Astrocyte of the spinal cord (primary cell): ENCODE measurements around the gene NDUFAF8.
A peak's percentile ranks its signal among the peaks of the same experiment; 100 is the strongest.

ENCODE experiments used
- DNase-seq: peaks from one replicate; pipeline ENCODE4 v3.0.0; 2011; ENCODE audit warnings: low read depth, low spot score
- H3K4me3 ChIP-seq: 2 replicates; pipeline ENCODE4 v1.5.1; 2011; ENCODE audit warnings: low read depth, mild to moderate bottlenecking, low read length, moderate library complexity
- in situ Hi-C: cut with HindIII; loops from 2 replicates; pipeline ENCODE4 v1.10.0; 2017; ENCODE audit warnings: low sequenced_read_pairs
- TF ChIP-seq, protein P1 (sequence below): IDR thresholded peaks from 2 replicates; pipeline ENCODE4 v1.5.1; 2012; ENCODE audit warnings: low read depth, mild to moderate bottlenecking, low read length, inconsistent platforms

Gene NDUFAF8

DNA sequence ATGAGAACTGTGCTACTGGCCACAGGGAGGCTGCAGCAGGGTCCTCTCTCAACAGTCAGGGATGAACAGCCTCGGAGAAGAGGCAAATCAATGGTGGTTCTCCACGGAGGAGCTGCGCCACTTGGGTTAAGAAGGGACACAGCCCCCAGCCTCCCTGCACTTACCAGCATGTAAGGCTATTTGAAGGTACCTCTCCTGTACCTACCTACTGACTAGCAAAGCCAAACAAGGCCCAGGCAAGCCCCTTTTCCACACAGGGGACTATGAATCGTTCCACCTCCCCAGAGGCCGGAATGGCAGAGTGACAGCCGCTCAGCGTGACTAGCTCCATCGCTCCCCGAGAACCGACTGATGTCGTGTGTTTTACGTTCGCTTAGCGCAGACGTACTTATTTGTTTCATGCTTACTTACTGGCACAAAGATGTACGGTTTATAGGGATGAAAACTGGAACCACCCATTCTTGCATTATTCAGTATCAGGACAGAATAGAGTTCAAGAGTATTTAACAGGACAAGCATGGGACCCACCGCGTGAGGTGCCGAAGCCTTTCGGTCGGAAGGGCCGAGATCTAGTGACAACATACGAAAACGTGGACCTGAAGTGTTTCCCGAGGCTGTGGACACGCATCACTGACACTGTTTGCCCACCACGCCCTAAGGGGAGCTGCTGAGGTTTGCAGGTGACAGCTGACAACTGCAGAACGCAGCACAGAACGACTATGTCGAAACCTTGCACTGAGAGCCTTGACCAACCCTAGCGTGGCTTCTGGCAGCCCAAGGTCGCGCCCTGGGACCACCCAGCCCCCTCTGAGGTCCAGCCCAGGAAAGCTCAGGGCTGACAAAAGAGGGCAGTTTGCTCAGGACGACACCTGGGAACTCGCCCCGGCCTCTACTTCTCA lies 1.3 kb upstream of the NDUFAF8 start:
- in situ Hi-C loops, result no loop called here
- H3K4me3 ChIP-seq, result peak overlapping the region; percentile 80
- no peak for DNase-seq
- TF ChIP-seq, protein P1, sequence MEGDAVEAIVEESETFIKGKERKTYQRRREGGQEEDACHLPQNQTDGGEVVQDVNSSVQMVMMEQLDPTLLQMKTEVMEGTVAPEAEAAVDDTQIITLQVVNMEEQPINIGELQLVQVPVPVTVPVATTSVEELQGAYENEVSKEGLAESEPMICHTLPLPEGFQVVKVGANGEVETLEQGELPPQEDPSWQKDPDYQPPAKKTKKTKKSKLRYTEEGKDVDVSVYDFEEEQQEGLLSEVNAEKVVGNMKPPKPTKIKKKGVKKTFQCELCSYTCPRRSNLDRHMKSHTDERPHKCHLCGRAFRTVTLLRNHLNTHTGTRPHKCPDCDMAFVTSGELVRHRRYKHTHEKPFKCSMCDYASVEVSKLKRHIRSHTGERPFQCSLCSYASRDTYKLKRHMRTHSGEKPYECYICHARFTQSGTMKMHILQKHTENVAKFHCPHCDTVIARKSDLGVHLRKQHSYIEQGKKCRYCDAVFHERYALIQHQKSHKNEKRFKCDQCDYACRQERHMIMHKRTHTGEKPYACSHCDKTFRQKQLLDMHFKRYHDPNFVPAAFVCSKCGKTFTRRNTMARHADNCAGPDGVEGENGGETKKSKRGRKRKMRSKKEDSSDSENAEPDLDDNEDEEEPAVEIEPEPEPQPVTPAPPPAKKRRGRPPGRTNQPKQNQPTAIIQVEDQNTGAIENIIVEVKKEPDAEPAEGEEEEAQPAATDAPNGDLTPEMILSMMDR, result no peak

- DNase-seq, result no peak
- TF ChIP-seq, protein P1, result no peak
- in situ Hi-C loops, result no loop called here
- H3K4me3 ChIP-seq, result peak overlapping the region; percentile 80
Observed at GRCh38 chr17:81238490-81238814, 666 bp upstream of the NDUFAF8 start.

DNA sequence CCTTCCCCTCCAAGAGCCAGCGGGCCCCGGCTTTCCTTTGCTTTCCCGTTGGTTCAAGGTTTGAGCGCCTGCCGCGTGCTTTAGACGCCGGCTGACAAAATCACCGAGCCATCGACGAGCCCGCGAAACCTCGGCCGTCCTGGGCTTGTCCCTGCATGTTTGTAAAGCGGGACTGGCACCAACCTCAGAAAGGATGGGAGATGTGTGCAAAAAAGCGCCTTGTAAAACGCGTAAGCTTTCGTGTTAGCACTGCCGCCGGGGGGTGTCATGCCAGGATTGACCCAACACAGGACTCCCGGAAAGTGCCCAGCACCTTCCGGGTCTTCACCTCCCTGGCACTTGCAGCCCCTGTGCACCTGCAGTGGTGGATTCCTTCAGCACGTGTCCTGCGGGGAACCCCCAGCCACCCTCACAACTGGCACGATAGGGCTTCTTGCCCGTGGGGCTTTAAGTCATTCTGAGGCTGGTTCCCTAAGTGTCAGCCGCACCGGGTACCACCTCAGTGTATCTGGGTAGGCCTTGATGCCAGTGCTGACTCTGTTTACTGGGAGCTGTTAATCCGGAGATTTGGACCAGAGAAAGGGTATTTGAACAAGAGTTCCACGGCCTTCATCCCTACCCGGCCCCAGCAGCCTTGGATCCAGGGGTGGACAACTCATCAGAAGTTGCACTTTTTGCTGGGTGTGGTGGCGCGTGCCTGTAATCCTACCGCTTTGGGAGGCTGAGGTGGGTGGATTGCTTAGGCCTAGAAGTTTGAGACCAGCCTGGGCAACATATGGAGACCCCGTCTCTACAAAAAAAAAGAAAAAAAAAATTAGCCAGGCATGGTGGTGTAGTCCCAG lies 817 bp downstream of the NDUFAF8 start:
- TF ChIP-seq, protein P1, result no peak
- in situ Hi-C loops, result no loop called here
- no peak for DNase-seq

DNA sequence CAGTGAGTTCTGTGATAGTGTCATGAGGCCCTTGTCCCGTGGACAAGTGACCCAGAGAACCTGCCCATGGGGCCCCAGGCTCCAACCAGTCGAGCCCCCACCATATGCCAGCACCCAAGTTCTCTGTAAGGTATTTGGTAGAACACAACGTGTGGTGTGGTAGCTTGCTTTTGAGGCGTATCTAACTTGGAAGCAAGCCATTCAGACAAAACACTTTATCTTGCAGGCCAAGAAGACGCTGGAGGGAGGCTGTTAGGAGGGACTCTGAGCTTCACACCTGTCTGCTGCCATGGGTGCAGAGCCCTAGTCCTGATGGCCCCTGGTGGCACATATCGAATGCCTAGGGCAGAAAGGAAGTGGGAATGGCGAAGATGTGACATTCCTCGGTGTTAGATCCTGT lies 1.6 kb downstream of the NDUFAF8 start:
- in situ Hi-C loops, result no loop called here
- DNase-seq, result no peak
- TF ChIP-seq, protein P1, result no peak
- no peak overlapping the region for H3K4me3 ChIP-seq

More for the DNA sequence above, 817 bp downstream of the NDUFAF8 start:
- peak overlapping the region; percentile 80 for H3K4me3 ChIP-seq

GRCh38 chr17:81241203-81241602 lies 2.1 kb downstream of the NDUFAF8 start:
- in situ Hi-C loops, result no loop called here
- TF ChIP-seq, protein P1, result no peak
- no peak for DNase-seq
- no peak overlapping the region for H3K4me3 ChIP-seq

DNA sequence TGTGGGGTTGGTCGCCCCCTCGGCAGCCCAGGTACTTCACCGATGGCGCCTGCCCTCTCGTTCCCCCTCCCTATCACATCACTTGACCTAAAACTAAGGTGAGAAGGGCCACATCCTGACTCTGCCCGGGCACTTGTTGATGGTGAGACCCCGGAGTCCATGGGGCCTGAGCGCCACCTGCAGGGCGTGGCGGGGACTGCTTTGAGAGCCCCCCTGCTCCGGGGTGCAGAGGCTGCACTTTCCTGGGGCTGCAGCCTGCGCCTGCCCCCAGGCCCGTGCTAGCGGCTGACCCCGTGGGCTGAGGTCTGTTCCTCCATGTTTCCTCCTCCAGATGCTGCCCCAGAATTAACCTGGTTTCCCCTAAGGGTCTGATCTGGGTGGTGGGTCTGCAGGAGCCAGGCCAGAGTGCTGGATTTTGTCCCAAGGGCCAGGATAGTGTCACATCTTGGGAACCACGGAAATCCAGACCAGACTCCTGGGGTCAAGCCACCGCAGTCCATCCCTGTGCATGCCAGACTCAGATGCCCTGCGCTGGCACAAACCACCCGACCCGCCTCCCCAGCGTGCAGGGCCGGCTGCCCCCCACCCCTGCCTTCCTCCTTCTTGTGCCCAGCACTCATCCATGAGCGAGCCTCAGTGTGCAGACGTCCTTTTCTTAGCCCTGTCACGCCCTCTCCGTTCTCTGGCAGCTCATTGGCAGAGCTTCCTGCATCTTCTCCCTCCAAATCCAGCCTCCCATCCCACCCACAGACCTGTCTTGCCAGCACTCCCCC lies 2.7 kb downstream of the NDUFAF8 start:
- TF ChIP-seq, protein P1, result peak; percentile 87
- in situ Hi-C loops, result no loop called here
- H3K4me3 ChIP-seq, result no peak overlapping the region
- peak; percentile 30 for DNase-seq
